ENCODE results near the gene FSIP1. TPM values are rescaled to one million over a fixed set of nuclear protein-coding genes. Genes with fewer than 3 reads are reported as not detected.

Gene FSIP1
- total and polyA plus RNA-seq, 8 donors = 0.11 to 0.64 (median 0.38) TPM

GRCh38 chr15:39701988-39702387 lies 80.7 kb downstream of the FSIP1 start:
- no peaks in the 10 kb centered on the region for H3K36me3 ChIP-seq
- no peak overlapping the region for H3K4me3 ChIP-seq
- H3K9me3 ChIP-seq = no peaks in the 10 kb centered on the region
- H3K4me1 ChIP-seq = no peaks in the 10 kb centered on the region
- FAIRE-seq (no peak), ATAC-seq (no peak), DNase-seq (no peak)
- TF ChIP-seq CTCF (IDR thresholded peaks at IDR 0.05) = no peak
- H3K27me3 ChIP-seq = no peaks in the 10 kb centered on the region
- intact Hi-C loops (cut with DNase I) = no loop called here
- H3K27ac ChIP-seq = no peak overlapping the region
- WGBS, 2 donors = 76 to 95% methylated on average over 3 of the region's 3 CpGs

- Histone ChIP-seq H3K9me3 (no peaks in the 10 kb centered on the region), H3K27me3 (no peaks in the 10 kb centered on the region), H3K27ac (no peak overlapping the region), H3K4me1 (no peaks in the 10 kb centered on the region), H3K36me3 (no peaks in the 10 kb centered on the region), H3K4me3 (no peak overlapping the region)
- TF ChIP-seq CTCF (IDR thresholded peaks at IDR 0.05) = no peak
- 95 to 100% methylated on average over 1 of the region's 1 CpG for WGBS, 2 donors
- FAIRE-seq (no peak), DNase-seq (no peak), ATAC-seq (no peak)
- intact Hi-C loops (cut with DNase I) = no loop called here
Measured at GRCh38 chr15:39700375-39700700, 82.3 kb downstream of the FSIP1 start.

GRCh38 chr15:39699516-39700374 lies 82.9 kb downstream of the FSIP1 start:
- intact Hi-C loops (cut with DNase I) = no loop called here
- FAIRE-seq = no peak
- H3K27me3 ChIP-seq = no peaks in the 10 kb centered on the region
- ATAC-seq = no peak
- H3K27ac ChIP-seq = no peak overlapping the region
- no peaks in the 10 kb centered on the region for H3K36me3 ChIP-seq
- no peak overlapping the region for H3K4me3 ChIP-seq
- H3K4me1 ChIP-seq = no peaks in the 10 kb centered on the region
- no peak for TF ChIP-seq CTCF (IDR thresholded peaks at IDR 0.05)
- DNase-seq = no peak
- WGBS, 2 donors = 66 to 69% methylated on average over 3 of the region's 3 CpGs
- no peaks in the 10 kb centered on the region for H3K9me3 ChIP-seq

- intact Hi-C loops (cut with DNase I) = no loop called here
- Histone ChIP-seq H3K36me3 (no peaks in the 10 kb centered on the region), H3K4me1 (no peaks in the 10 kb centered on the region), H3K4me3 (no peak overlapping the region), H3K9me3 (no peaks in the 10 kb centered on the region), H3K27me3 (no peaks in the 10 kb centered on the region), H3K27ac (no peak overlapping the region)
- ATAC-seq (no peak), FAIRE-seq (no peak), DNase-seq (no peak)
- TF ChIP-seq CTCF (IDR thresholded peaks at IDR 0.05) = no peak
- WGBS, 2 donors = 77 to 83% methylated on average over 11 of the region's 11 CpGs
Measured at GRCh38 chr15:39698444-39699390, 83.9 kb downstream of the FSIP1 start.
